OCI-LY3 (cell line): ENCODE results near the gene WEE1.
"Not testable (repeated sequence)": the region's sequence is repeated elsewhere in the genome, so short reads cannot be mapped to it uniquely, and the experiment has no call there.

Source experiments
- H2AFZ ChIP-seq: fragments of 200-600, 300-600 bp; shearing (Covaris generic); 2 replicates; pipeline ENCODE4 v1.6.0; 2014; ENCODE audit warnings: antibody characterized with exemption, low read depth, low read length
- H3K27ac ChIP-seq: fragments of 200-600, 300-600 bp; sonication (generic); 2 replicates; pipeline ENCODE4 v1.5.1; 2014; ENCODE audit warnings: mild to moderate bottlenecking, low read length, moderate library complexity, mixed read lengths
- H3K27me3 ChIP-seq: fragments of 200-600, 300-600 bp; sonication (generic); 2 replicates; pipeline ENCODE4 v1.6.1; 2014; ENCODE audit warnings: low read depth, low read length, mixed read lengths
- H3K36me3 ChIP-seq: fragments of 200-600, 300-600 bp; sonication (generic); replicated peaks from 2 replicates; pipeline ENCODE3; 2014; ENCODE audit warnings: low read depth, low read length, mixed read lengths
- H3K4me1 ChIP-seq: fragments of 300-600, 200-600 bp; sonication (generic); 2 replicates; pipeline ENCODE4 v1.6.1; 2014; ENCODE audit warnings: low read length, mixed read lengths
- H3K4me2 ChIP-seq: fragments of 200-600, 300-600 bp; sonication (generic); 2 replicates; pipeline ENCODE4 v1.6.1; 2014; ENCODE audit warnings: low read length, mixed read lengths
- H3K4me3 ChIP-seq: fragments of 300-600, 200-600 bp; sonication (generic); 2 replicates; pipeline ENCODE4 v1.5.1; 2014; ENCODE audit warnings: antibody characterized with exemption, mild to moderate bottlenecking, low read length, moderate library complexity
- H3K79me2 ChIP-seq: fragments of 300-600, 200-600 bp; shearing (Covaris generic); 2 replicates; pipeline ENCODE4 v1.6.1; 2014; ENCODE audit warnings: mild to moderate bottlenecking, low read length, mixed read lengths
- H3K9ac ChIP-seq: fragments of 300-600, 200-600 bp; shearing (Covaris generic); 2 replicates; pipeline ENCODE4 v1.6.0; 2014; ENCODE audit warnings: mild to moderate bottlenecking, low read length, moderate library complexity
- H3K9me3 ChIP-seq: fragments of 200-600, 300-600 bp; shearing (Covaris generic); 2 replicates; pipeline ENCODE4 v1.6.1; 2014; ENCODE audit warnings: low read length, mixed read lengths; ENCODE audit not compliant: insufficient read depth
- H4K20me1 ChIP-seq: fragments of 200-600, 300-600 bp; sonication (generic); 2 replicates; pipeline ENCODE4 v1.6.1; 2016; ENCODE audit warnings: low read length, mixed read lengths; ENCODE audit not compliant: insufficient read depth
- CTCF ChIP-seq: fragments of 200-600, 300-600 bp; sonication (generic); IDR thresholded peaks from 2 replicates; pipeline ENCODE4 v1.5.1; 2014; ENCODE audit warnings: antibody characterized with exemption, low read length, low read depth
- EZH2phosphoT487 ChIP-seq: fragments of 200-600 bp; shearing (Covaris generic); IDR thresholded peaks from 2 replicates; pipeline ENCODE4 v1.6.1; 2018; ENCODE audit warnings: antibody characterized with exemption, mixed run types, low read depth

The WEE1 gene

GRCh38 chr11:9619971-9620370, 46.5 kb downstream of the WEE1 start:
- no peaks in the 10 kb centered on the region for H4K20me1 ChIP-seq
- peaks cover 43% of the 10 kb centered on the region for H3K4me1 ChIP-seq
- H3K79me2 ChIP-seq: no peaks in the 10 kb centered on the region
- H2AFZ ChIP-seq: no peak overlapping the region
- no peaks in the 10 kb centered on the region for H3K9me3 ChIP-seq
- no peak overlapping the region for H3K4me3 ChIP-seq
- H3K36me3 ChIP-seq: no peaks in the 10 kb centered on the region
- no peak overlapping the region for H3K27ac ChIP-seq
- no peak for TF ChIP-seq CTCF
- no peak for TF ChIP-seq EZH2phosphoT487
- no peak overlapping the region; the same call in 1 of the 2 replicates for H3K9ac ChIP-seq
- peak overlapping the region; percentile 34; the same call in 1 of the 2 replicates for H3K4me2 ChIP-seq
- H3K27me3 ChIP-seq: no peaks in the 10 kb centered on the region

GRCh38 chr11:9622353-9622752, 48.9 kb downstream of the WEE1 start:
- H3K36me3 ChIP-seq, H3K9me3 ChIP-seq, H3K4me2 ChIP-seq, H4K20me1 ChIP-seq, H2AFZ ChIP-seq, H3K9ac ChIP-seq, H3K27me3 ChIP-seq, H3K79me2 ChIP-seq, H3K27ac ChIP-seq, H3K4me3 ChIP-seq: not testable (repeated sequence)
- H3K4me1 ChIP-seq: peaks cover 43% of the 10 kb centered on the region

GRCh38 chr11:9623053-9623452, 49.6 kb downstream of the WEE1 start:
- not testable (repeated sequence) for H4K20me1 ChIP-seq, H3K79me2 ChIP-seq, H3K36me3 ChIP-seq, H3K9me3 ChIP-seq, H2AFZ ChIP-seq, H3K4me2 ChIP-seq, H3K9ac ChIP-seq, H3K27me3 ChIP-seq, H3K27ac ChIP-seq, H3K4me3 ChIP-seq
- H3K4me1 ChIP-seq: peaks cover 50% of the 10 kb centered on the region

GRCh38 chr11:9624448-9624847, 51.0 kb downstream of the WEE1 start:
- peaks cover 56% of the 10 kb centered on the region for H3K4me1 ChIP-seq
- no peaks in the 10 kb centered on the region for H3K79me2 ChIP-seq

GRCh38 chr11:9625162-9625561, 51.7 kb downstream of the WEE1 start:
- Histone ChIP-seq H3K4me3 (no peak overlapping the region), H3K4me2 (no peak overlapping the region), H4K20me1 (no peaks in the 10 kb centered on the region), H2AFZ (no peak overlapping the region), H3K9me3 (no peaks in the 10 kb centered on the region), H3K9ac (no peak overlapping the region), H3K79me2 (no peaks in the 10 kb centered on the region), H3K27ac (no peak overlapping the region), H3K27me3 (no peaks in the 10 kb centered on the region), H3K36me3 (no peaks in the 10 kb centered on the region), H3K4me1 (peaks cover 56% of the 10 kb centered on the region)
- TF ChIP-seq CTCF (no peak), EZH2phosphoT487 (no peak)

More at GRCh38 chr11:9624448-9624847, 51.0 kb downstream of the WEE1 start:
- H3K4me2 ChIP-seq: no peak overlapping the region
- H3K36me3 ChIP-seq: no peaks in the 10 kb centered on the region
- no peak overlapping the region for H3K4me3 ChIP-seq
- H3K9me3 ChIP-seq: no peaks in the 10 kb centered on the region
- no peaks in the 10 kb centered on the region for H3K27me3 ChIP-seq
- H2AFZ ChIP-seq: no peak overlapping the region
- H3K9ac ChIP-seq: no peak overlapping the region
- H3K27ac ChIP-seq: no peak overlapping the region
- H4K20me1 ChIP-seq: no peaks in the 10 kb centered on the region
- TF ChIP-seq EZH2phosphoT487: no peak
- no peak for TF ChIP-seq CTCF
